GM12878 (cell line): ENCODE measurements around the gene RAPH1. TPM values are rescaled to one million over a fixed set of nuclear protein-coding genes. Genes with fewer than 3 reads are reported as not detected.

ENCODE experiments used
- ATAC-seq: fragments of 200-7000 bp; cut with Tn5 transposase; 3 replicates; pipeline ENCODE4 v1.9.1; 2020; ENCODE audit warnings: mild to moderate bottlenecking, moderate library complexity
- BruUV-seq: library from RNA; stranded (reverse); fragments of 400-500 nt; replicated peaks from 2 replicates; lab custom pipeline; 2021; lab: Mats Ljungman, UMichigan
- CTCF ChIA-PET: fragments of 300-600 bp; sonication (Branson Sonifier 250); formaldehyde crosslinking; extraction: SDS; loops from one replicate; lab custom pipeline; 2021; ENCODE audit warnings: inconsistent platforms; lab: Yijun Ruan, JAX
- POLR2A ChIA-PET: fragments of 350-600 bp; formaldehyde crosslinking; extraction: SDS; loops from one replicate; lab custom pipeline; 2021; ENCODE audit warnings: inconsistent platforms; lab: Charles Lee
- RAD21 ChIA-PET: fragments of 300-600 bp; sonication (Branson Sonifier 250); formaldehyde crosslinking; loops from one replicate; lab custom pipeline; 2023; ENCODE audit warnings: antibody characterized with exemption; ENCODE audit not compliant: unreplicated experiment; lab: Charles Lee
- SMC1A ChIA-PET: fragments of 300-600 bp; sonication (Branson Sonifier 250); formaldehyde crosslinking; loops from one replicate; lab custom pipeline; 2023; ENCODE audit not compliant: unreplicated experiment, uncharacterized antibody; lab: Charles Lee
- DNase-seq: peaks from one replicate; pipeline ENCODE4 v3.0.0-alpha.2; 2011; ENCODE audit warnings: low read depth, low spot score
- FAIRE-seq: peaks from 3 replicates; lab custom pipeline; 2011; peaks lifted over from hg19 to GRCh38; lab: Jason Lieb, UNC
- H2AFZ ChIP-seq: 2 replicates; pipeline ENCODE4 v1.6.0; 2011; ENCODE audit warnings: low read depth, low read length, control low read depth; ENCODE audit not compliant: control insufficient read depth
- H3K27ac ChIP-seq: 2 replicates; pipeline ENCODE4 v1.5.1; 2011; ENCODE audit warnings: control low read depth; ENCODE audit not compliant: control insufficient read depth, insufficient read depth
- H3K27me3 ChIP-seq, 2 experiments: replicated peaks in 1 of 2; 2 replicates each; pipeline versions ENCODE4 v1.6.0 to v1.6.1; 2011; ENCODE audit warnings: low read length in 1 of 2; ENCODE audit not compliant: control insufficient read depth in 2 of 2, insufficient read depth in 2 of 2
- H3K36me3 ChIP-seq, 2 experiments: 2 replicates each; pipeline ENCODE4 v1.5.1; 2011; ENCODE audit warnings: low read length in 1 of 2; ENCODE audit not compliant: control insufficient read depth in 2 of 2, insufficient read depth in 2 of 2
- H3K4me1 ChIP-seq: 2 replicates; pipeline ENCODE4 v1.6.1; 2011; ENCODE audit warnings: mild to moderate bottlenecking, low read length, moderate library complexity, mixed read lengths; ENCODE audit not compliant: control insufficient read depth, insufficient read depth
- H3K4me2 ChIP-seq: 2 replicates; pipeline ENCODE4 v1.6.0; 2011; ENCODE audit warnings: control low read depth; ENCODE audit not compliant: control insufficient read depth, insufficient read depth
- H3K4me3 ChIP-seq: fragments of 200-600 bp; sonication (generic); 2 replicates; pipeline ENCODE4 v1.5.1; 2016
- H3K79me2 ChIP-seq: 2 replicates; pipeline ENCODE4 v1.6.0; 2011; ENCODE audit warnings: low read length; ENCODE audit not compliant: control insufficient read depth, insufficient read depth
- H3K9ac ChIP-seq: 2 replicates; pipeline ENCODE4 v1.8.0; 2011; ENCODE audit warnings: low read length, control low read depth, mixed read lengths; ENCODE audit not compliant: control insufficient read depth, insufficient read depth
- H3K9me3 ChIP-seq: replicated peaks from 3 replicates; pipeline ENCODE4 v1.5.1; 2011; ENCODE audit warnings: mild to moderate bottlenecking, low read length; ENCODE audit not compliant: control insufficient read depth, insufficient read depth
- H4K20me1 ChIP-seq: 2 replicates; pipeline ENCODE4 v1.6.0; 2011; ENCODE audit not compliant: control insufficient read depth, insufficient read depth
- CBX3 ChIP-seq: fragments of 200-600 bp; sonication (generic); IDR thresholded peaks from 2 replicates; pipeline ENCODE4 v1.6.1; 2016; ENCODE audit warnings: low read depth, borderline replicate concordance
- CEBPB ChIP-seq, 2 experiments: fragments of 150-350 bp in 1 of 2; IDR thresholded peaks; 2 replicates each; pipeline ENCODE4 v1.6.1; 2012 to 2014; ENCODE audit warnings: low read depth in 2 of 2, low read length in 2 of 2, borderline replicate concordance in 1 of 2, inconsistent platforms in 1 of 2
- EED ChIP-seq: sonication (generic); IDR thresholded peaks from 2 replicates; pipeline ENCODE4 v1.6.1; 2016; ENCODE audit warnings: antibody characterized with exemption, low read depth
- KDM1A ChIP-seq: fragments of 200-600 bp; sonication (generic); IDR thresholded peaks from 2 replicates; pipeline ENCODE4 v1.6.1; 2016; ENCODE audit warnings: borderline replicate concordance
- NRF1 ChIP-seq: conservative IDR thresholded peaks from 2 replicates; pipeline ENCODE4 v1.6.1; 2011; ENCODE audit warnings: mild to moderate bottlenecking, low read depth, low read length, improper control_type of control experiment
- PAX8 ChIP-seq: fragments of 450-650 bp; IDR thresholded peaks from 2 replicates; pipeline ENCODE4 v1.6.1; 2017; ENCODE audit warnings: mild to moderate bottlenecking, moderate library complexity
- SIX5 ChIP-seq: IDR thresholded peaks from 2 replicates; pipeline ENCODE4 v1.6.1; 2011; ENCODE audit warnings: mild to moderate bottlenecking, low read depth, low read length, moderate library complexity; ENCODE audit not compliant: severe bottlenecking
- SMAD5 ChIP-seq: IDR thresholded peaks from 2 replicates; pipeline ENCODE4 v1.6.1; 2016; ENCODE audit warnings: antibody characterized with exemption, low read depth
- ZZZ3 ChIP-seq: IDR thresholded peaks from 2 replicates; pipeline ENCODE4 v1.6.1; 2011; ENCODE audit warnings: low read depth; ENCODE audit not compliant: control insufficient read depth, insufficient read length
- WGBS: methylation state at CpG from one replicate; pipeline ENCODE4 v1.1.6; 2016; ENCODE audit warnings: low lambda C conversion rate; ENCODE audit not compliant: insufficient replicate concordance, insufficient coverage; ENCODE audit errors: missing lambda C conversion rate; 5-methylcytosine and 5-hydroxymethylcytosine counted together
- in situ Hi-C: fragments of 300-500 bp; cut with MboI; formaldehyde crosslinking; loops from 9 replicates; pipeline ENCODE4 v1.14.3; 2018; ENCODE audit warnings: mixed read lengths
- intact Hi-C: fragments of 100-400 bp; cut with micrococcal nuclease; formaldehyde crosslinking; loops from one replicate; pipeline ENCODE4 v1.14.2; 2022; ENCODE audit not compliant: unreplicated experiment
- polyA plus RNA-seq, 11 experiments: library from polyadenylated mRNA; depleted of rRNA in 4 of 11; unstranded in 6 of 11; stranded (reverse) in 5 of 11; fragments of >200 nt; fragmentation: Nextera tagmentation in 4 of 11; fragmentation: Illumina TruSeq in 1 of 11; extraction: Ambion mirVana in 4 of 11; extraction: Trizol in 1 of 11; gene quantifications; 1 replicate in 1 of 11; 2 replicates in 10 of 11; pipeline versions ENCODE4 v1.2.1 to v1.2.3, GENCODE V29; 2011 to 2016; ENCODE audit warnings: inconsistent platforms in 2 of 11, missing spikeins in 2 of 11, low read depth in 1 of 11
- total RNA-seq, 4 experiments: library from RNA; depleted of rRNA in 3 of 4; stranded (reverse); fragments of >200 nt in 3 of 4; fragmentation: Illumina TruSeq in 1 of 4; extraction: Trizol in 1 of 4; gene quantifications; 2 replicates each; pipeline versions ENCODE4 v1.2.1 to v1.2.3, GENCODE V29; 2013 to 2021
- TF ChIP-seq, protein P1 (sequence below): fragments of 450-650 bp; IDR thresholded peaks from 2 replicates; pipeline ENCODE4 v1.6.1; 2014; ENCODE audit warnings: mild to moderate bottlenecking
- TF ChIP-seq, protein P2 (sequence below): IDR thresholded peaks from 2 replicates; pipeline ENCODE4 v1.6.1; 2012; ENCODE audit warnings: mild to moderate bottlenecking, low read depth, low read length
- TF ChIP-seq, protein P3 (sequence below): fragments of 150-350 bp; IDR thresholded peaks from 2 replicates; pipeline ENCODE4 v1.6.1; 2014; ENCODE audit warnings: mild to moderate bottlenecking, low read depth, low read length

Gene RAPH1
- total and polyA plus RNA-seq, 10 of the 15 experiments (the other 5 are each of a cell fraction or from before 2014, with no cell fraction given), result 0.09 to 0.90 (median 0.21) TPM; not detected in 7

DNA sequence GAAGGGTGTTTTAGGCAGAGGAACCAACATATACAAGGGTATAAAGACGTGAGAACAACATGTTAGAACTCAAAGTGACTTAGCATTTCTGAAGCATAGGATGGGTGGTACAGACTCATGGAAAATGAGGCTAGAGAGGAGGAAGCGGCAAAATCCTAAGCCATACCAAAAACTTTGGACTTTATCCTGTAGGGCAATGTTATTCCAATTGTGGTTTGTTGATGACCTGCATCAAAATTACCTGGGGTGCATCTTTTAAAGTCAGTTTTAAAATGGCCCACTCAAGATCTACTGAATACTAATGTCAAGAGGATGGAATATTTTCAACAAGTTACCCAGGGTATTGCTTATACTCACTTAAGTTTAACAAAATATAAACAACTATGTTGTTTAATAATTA, 34.8 kb downstream of the RAPH1 start:
- Histone ChIP-seq H3K27ac (no peak overlapping the region), H4K20me1 (no peaks in the 10 kb centered on the region), H3K4me1 (no peaks in the 10 kb centered on the region), H2AFZ (no peak overlapping the region)
- CTCF ChIA-PET, result interaction anchor here (0.6 kb wide), 1 partner anchor 1079 kb away, joined by 3 read pairs; no protein-coding TSS in a partner anchor
- no peak for TF ChIP-seq KDM1A
- TF ChIP-seq, all 136 proteins: peak for 0
- ChIA-PET RAD21 (no interaction called here), POLR2A (no interaction called here), SMC1A (no interaction called here)
- no peak overlapping the region for H3K4me3 ChIP-seq
- 45% methylated on average over 2 of the region's 2 CpGs for WGBS
- DNase-seq (no peak), ATAC-seq (no peak), FAIRE-seq (no peak)
- intact Hi-C loops (no loop called here), in situ Hi-C loops (no loop called here)
- no peak overlapping the region for H3K4me2 ChIP-seq
- no peaks in the 10 kb centered on the region for H3K27me3 ChIP-seq
- no peak overlapping the region for H3K9ac ChIP-seq
- BruUV-seq, result no TSS peak
- peaks cover 1% of the 10 kb centered on the region; the same call in 1 of the 3 replicates for H3K9me3 ChIP-seq
- no peaks in the 10 kb centered on the region for H3K36me3 ChIP-seq
- H3K79me2 ChIP-seq, result no peaks in the 10 kb centered on the region

DNA sequence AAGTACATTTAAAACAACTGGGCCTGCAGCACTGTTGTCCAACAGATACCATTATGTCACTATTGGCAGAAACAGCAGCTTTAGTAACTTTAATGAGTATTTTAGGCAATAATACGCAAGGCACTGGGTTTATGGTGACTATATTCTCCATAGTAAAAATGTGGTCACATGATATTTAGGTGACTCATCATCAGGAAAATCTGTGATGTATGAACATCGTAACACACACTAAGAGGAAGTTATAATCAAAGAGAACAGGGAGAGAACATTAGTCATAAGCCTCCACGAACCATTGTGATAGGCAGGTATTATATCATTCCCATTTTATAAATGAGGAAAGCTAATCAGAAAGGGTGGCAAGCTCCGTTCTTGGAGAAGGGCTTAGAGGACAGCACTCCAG, 36.9 kb downstream of the RAPH1 start:
- no peak for FAIRE-seq
- BruUV-seq, result no TSS peak
- TF ChIP-seq SIX5 (no peak), PAX8 (no peak), EED (no peak), ZZZ3 (no peak), NRF1 (no peak), CEBPB (IDR thresholded peaks at IDR 0.05; ENCODE audit: borderline replicate concordance in 1 of 2, low read depth in 2 of 2, low read length in 2 of 2) (no peak), CBX3 (no peak), SMAD5 (no peak)
- TF ChIP-seq, protein P1, sequence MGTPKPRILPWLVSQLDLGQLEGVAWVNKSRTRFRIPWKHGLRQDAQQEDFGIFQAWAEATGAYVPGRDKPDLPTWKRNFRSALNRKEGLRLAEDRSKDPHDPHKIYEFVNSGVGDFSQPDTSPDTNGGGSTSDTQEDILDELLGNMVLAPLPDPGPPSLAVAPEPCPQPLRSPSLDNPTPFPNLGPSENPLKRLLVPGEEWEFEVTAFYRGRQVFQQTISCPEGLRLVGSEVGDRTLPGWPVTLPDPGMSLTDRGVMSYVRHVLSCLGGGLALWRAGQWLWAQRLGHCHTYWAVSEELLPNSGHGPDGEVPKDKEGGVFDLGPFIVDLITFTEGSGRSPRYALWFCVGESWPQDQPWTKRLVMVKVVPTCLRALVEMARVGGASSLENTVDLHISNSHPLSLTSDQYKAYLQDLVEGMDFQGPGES, result no peak
- TF ChIP-seq, protein P2, sequence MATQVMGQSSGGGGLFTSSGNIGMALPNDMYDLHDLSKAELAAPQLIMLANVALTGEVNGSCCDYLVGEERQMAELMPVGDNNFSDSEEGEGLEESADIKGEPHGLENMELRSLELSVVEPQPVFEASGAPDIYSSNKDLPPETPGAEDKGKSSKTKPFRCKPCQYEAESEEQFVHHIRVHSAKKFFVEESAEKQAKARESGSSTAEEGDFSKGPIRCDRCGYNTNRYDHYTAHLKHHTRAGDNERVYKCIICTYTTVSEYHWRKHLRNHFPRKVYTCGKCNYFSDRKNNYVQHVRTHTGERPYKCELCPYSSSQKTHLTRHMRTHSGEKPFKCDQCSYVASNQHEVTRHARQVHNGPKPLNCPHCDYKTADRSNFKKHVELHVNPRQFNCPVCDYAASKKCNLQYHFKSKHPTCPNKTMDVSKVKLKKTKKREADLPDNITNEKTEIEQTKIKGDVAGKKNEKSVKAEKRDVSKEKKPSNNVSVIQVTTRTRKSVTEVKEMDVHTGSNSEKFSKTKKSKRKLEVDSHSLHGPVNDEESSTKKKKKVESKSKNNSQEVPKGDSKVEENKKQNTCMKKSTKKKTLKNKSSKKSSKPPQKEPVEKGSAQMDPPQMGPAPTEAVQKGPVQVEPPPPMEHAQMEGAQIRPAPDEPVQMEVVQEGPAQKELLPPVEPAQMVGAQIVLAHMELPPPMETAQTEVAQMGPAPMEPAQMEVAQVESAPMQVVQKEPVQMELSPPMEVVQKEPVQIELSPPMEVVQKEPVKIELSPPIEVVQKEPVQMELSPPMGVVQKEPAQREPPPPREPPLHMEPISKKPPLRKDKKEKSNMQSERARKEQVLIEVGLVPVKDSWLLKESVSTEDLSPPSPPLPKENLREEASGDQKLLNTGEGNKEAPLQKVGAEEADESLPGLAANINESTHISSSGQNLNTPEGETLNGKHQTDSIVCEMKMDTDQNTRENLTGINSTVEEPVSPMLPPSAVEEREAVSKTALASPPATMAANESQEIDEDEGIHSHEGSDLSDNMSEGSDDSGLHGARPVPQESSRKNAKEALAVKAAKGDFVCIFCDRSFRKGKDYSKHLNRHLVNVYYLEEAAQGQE, result no peak
- TF ChIP-seq, protein P3, sequence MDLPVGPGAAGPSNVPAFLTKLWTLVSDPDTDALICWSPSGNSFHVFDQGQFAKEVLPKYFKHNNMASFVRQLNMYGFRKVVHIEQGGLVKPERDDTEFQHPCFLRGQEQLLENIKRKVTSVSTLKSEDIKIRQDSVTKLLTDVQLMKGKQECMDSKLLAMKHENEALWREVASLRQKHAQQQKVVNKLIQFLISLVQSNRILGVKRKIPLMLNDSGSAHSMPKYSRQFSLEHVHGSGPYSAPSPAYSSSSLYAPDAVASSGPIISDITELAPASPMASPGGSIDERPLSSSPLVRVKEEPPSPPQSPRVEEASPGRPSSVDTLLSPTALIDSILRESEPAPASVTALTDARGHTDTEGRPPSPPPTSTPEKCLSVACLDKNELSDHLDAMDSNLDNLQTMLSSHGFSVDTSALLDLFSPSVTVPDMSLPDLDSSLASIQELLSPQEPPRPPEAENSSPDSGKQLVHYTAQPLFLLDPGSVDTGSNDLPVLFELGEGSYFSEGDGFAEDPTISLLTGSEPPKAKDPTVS, result no peak

More for the DNA sequence above, 36.9 kb downstream of the RAPH1 start:
- DNase-seq (no peak), ATAC-seq (no peak)
- Histone ChIP-seq H2AFZ (no peak overlapping the region), H3K27ac (no peak overlapping the region), H3K27me3 (no peaks in the 10 kb centered on the region), H3K4me3 (no peak overlapping the region), H3K36me3 (no peaks in the 10 kb centered on the region), H4K20me1 (no peaks in the 10 kb centered on the region), H3K4me2 (no peak overlapping the region), H3K9ac (no peak overlapping the region), H3K4me1 (no peaks in the 10 kb centered on the region), H3K9me3 (no peaks in the 10 kb centered on the region), H3K79me2 (no peaks in the 10 kb centered on the region)
- RAD21 ChIA-PET, result no interaction called here
- in situ Hi-C loops (no loop called here), intact Hi-C loops (no loop called here)
- SMC1A ChIA-PET, result no interaction called here
- CTCF ChIA-PET, result no interaction called here
- 22% methylated on average over 4 of the region's 4 CpGs for WGBS
- POLR2A ChIA-PET, result no interaction called here
